ENCODE measurements around the gene OR2F2. TPM values are rescaled to one million over a fixed set of nuclear protein-coding genes. Genes with fewer than 3 reads are reported as not detected.

The OR2F2 gene
- total RNA-seq, 4 donors from 2014 or later, result not detected

GRCh38 chr7:143906895-143907294, 28.1 kb upstream of the OR2F2 start:
- Histone ChIP-seq H3K9me3 (no peaks in the 10 kb centered on the region), H3K27me3 (no peaks in the 10 kb centered on the region), H3K27ac (no peak overlapping the region), H3K4me3 (no peak overlapping the region), H3K36me3 (no peaks in the 10 kb centered on the region), H3K4me1 (peaks cover 0 to 11% (median 1%) of the 10 kb centered on the region in 4 donors)
- TF ChIP-seq CTCF (IDR thresholded peaks at IDR 0.05) (no peak), POLR2A (IDR thresholded peaks at IDR 0.05) (no peak), EP300 (IDR thresholded peaks at IDR 0.05) (no peak)
- WGBS, 2 donors, result 87 to 89% methylated on average over 5 of the region's 5 CpGs
- no peak for DNase-seq (ENCODE audit: low spot score in 2 of 2)

- WGBS, 2 donors, result 62 to 69% methylated on average over 5 of the region's 5 CpGs
- TF ChIP-seq POLR2A (IDR thresholded peaks at IDR 0.05) (no peak), EP300 (IDR thresholded peaks at IDR 0.05) (no peak), CTCF (IDR thresholded peaks at IDR 0.05) (no peak)
- Histone ChIP-seq H3K27me3 (no peaks in the 10 kb centered on the region), H3K36me3 (no peaks in the 10 kb centered on the region), H3K4me3 (no peak overlapping the region), H3K4me1 (peaks cover 0 to 6% (median 0%) of the 10 kb centered on the region in 4 donors), H3K27ac (no peak overlapping the region), H3K9me3 (no peaks in the 10 kb centered on the region)
- DNase-seq (ENCODE audit: low spot score in 2 of 2), result no peak
Measured at GRCh38 chr7:143908120-143908519, 26.9 kb upstream of the OR2F2 start.

- no peak for DNase-seq (ENCODE audit: low spot score in 2 of 2)
- TF ChIP-seq CTCF (IDR thresholded peaks at IDR 0.05) (no peak), EP300 (IDR thresholded peaks at IDR 0.05) (no peak), POLR2A (IDR thresholded peaks at IDR 0.05) (no peak)
- peaks cover 0 to 6% (median 0%) of the 10 kb centered on the region in 4 donors for H3K4me1 ChIP-seq
- no peak overlapping the region for H3K4me3 ChIP-seq
- no peaks in the 10 kb centered on the region for H3K36me3 ChIP-seq
- no peaks in the 10 kb centered on the region for H3K27me3 ChIP-seq
- 61 to 70% methylated on average over 3 of the region's 3 CpGs for WGBS, 2 donors
- H3K9me3 ChIP-seq, result no peaks in the 10 kb centered on the region
- H3K27ac ChIP-seq, result no peak overlapping the region
Measured at GRCh38 chr7:143909863-143910262, 25.2 kb upstream of the OR2F2 start.

- TF ChIP-seq POLR2A (IDR thresholded peaks at IDR 0.05) (no peak), EP300 (IDR thresholded peaks at IDR 0.05) (no peak), CTCF (IDR thresholded peaks at IDR 0.05) (no peak)
- Histone ChIP-seq H3K4me3 (no peak overlapping the region), H3K4me1 (no peaks in the 10 kb centered on the region), H3K27ac (no peak overlapping the region), H3K9me3 (no peaks in the 10 kb centered on the region), H3K27me3 (no peaks in the 10 kb centered on the region), H3K36me3 (no peaks in the 10 kb centered on the region)
- DNase-seq (ENCODE audit: low spot score in 2 of 2), result no peak
- WGBS, 2 donors, result 62 to 70% methylated on average over 3 of the region's 3 CpGs
Measured at GRCh38 chr7:143910473-143911248, 24.4 kb upstream of the OR2F2 start.

- 89 to 92% methylated on average over 3 of the region's 3 CpGs for WGBS, 2 donors
- no peak for TF ChIP-seq POLR2A (IDR thresholded peaks at IDR 0.05)
Measured at GRCh38 chr7:143913945-143914615, 21.0 kb upstream of the OR2F2 start.

More at GRCh38 chr7:143913945-143914615, 21.0 kb upstream of the OR2F2 start:
- Histone ChIP-seq H3K27me3 (no peaks in the 10 kb centered on the region), H3K4me3 (no peak overlapping the region), H3K27ac (no peak overlapping the region), H3K36me3 (no peaks in the 10 kb centered on the region), H3K4me1 (no peaks in the 10 kb centered on the region), H3K9me3 (no peaks in the 10 kb centered on the region)
- no peak for DNase-seq (ENCODE audit: low spot score in 2 of 2)

All from tibial nerve (tissue), 4 donors.